NT2/D1 (cell line): ENCODE data around the gene KCNA5.

Source experiments
- YY1 ChIP-seq: IDR thresholded peaks from 2 replicates; pipeline ENCODE4 v1.6.1; 2011; ENCODE audit not compliant: insufficient read length, insufficient read depth
- ZNF274 ChIP-seq: IDR thresholded peaks from 2 replicates; pipeline ENCODE4 v1.6.1; 2011; ENCODE audit warnings: mild to moderate bottlenecking, low read depth, low read length

DNA sequence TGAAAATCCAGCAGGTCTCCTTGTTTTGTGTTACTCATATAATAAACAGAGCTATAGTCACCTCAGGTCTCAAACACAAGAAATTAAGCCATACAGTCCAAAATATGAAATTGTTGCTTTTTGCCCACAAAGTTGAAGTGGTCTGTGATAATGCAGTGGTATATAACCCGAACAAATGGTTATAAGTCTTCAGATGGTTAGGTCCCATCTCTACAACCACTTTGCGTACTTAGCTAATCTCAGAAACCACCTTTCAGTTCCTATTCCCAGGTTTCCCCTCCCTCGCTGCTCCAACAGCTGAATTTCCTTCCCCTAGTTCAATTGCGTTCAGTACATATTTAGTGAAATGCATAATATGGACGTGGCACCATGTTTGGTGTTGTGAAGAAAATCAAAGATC lies 3.3 kb upstream of the KCNA5 start:
- TF ChIP-seq YY1 (no peak), ZNF274 (no peak)
